ENCODE results near the gene MCRS1.

- TF ChIP-seq CTCF (IDR thresholded peaks at IDR 0.05) (no peak), POLR2A (IDR thresholded peaks at IDR 0.05) (no peak)
Measured at GRCh38 chr12:49578471-49579112, 10.7 kb upstream of the MCRS1 start.

Data from thyroid gland (tissue), 4 donors.